Prostate gland (tissue), 2 donors: ENCODE measurements around the gene TRAPPC6A. TPM values are rescaled to one million over a fixed set of nuclear protein-coding genes. Genes with fewer than 3 reads are reported as not detected.

Experiments used
- DNase-seq: peaks from one replicate; pipeline ENCODE4 v3.0.0-alpha.2; 2019; ENCODE audit warnings: low spot score
- H3K27ac ChIP-seq, 2 donors: fragments of 200-600 bp; sonication (generic); 2 replicates each; pipeline ENCODE4 v1.5.1; 2017 to 2019
- H3K27me3 ChIP-seq: fragments of 200-600 bp; sonication (generic); replicated peaks from 2 replicates; pipeline ENCODE4 v1.5.1; 2019; ENCODE audit not compliant: insufficient read depth
- H3K36me3 ChIP-seq, 2 donors: fragments of 200-600 bp; sonication (generic); 1 replicate in 1 of 2; 2 replicates in 1 of 2; pipeline versions ENCODE4 v1.5.1 to v1.8.1; 2017 to 2019
- H3K4me1 ChIP-seq: fragments of 200-600 bp; sonication (generic); replicated peaks from 2 replicates; pipeline ENCODE4 v1.5.1; 2019
- H3K4me3 ChIP-seq, 2 donors: fragments of 200-600 bp; sonication (generic); 2 replicates each; pipeline ENCODE4 v1.5.1; 2017 to 2019
- H3K9me3 ChIP-seq: fragments of 200-600 bp; sonication (generic); 2 replicates; pipeline ENCODE4 v1.5.1; 2017
- CTCF ChIP-seq, 4 experiments: fragments of 200-600 bp in 2 of 4; fragments of 450-650 bp in 2 of 4; sonication (generic) in 2 of 4; IDR thresholded peaks; 1 replicate in 3 of 4; 2 replicates in 1 of 4; pipeline ENCODE4 v1.5.1; 2016 to 2019; ENCODE audit warnings: antibody characterized with exemption in 4 of 4, mild to moderate bottlenecking in 2 of 4, moderate library complexity in 2 of 4
- POLR2A ChIP-seq: fragments of 450-650 bp; IDR thresholded peaks from one replicate; pipeline ENCODE4 v1.6.1; 2016; ENCODE audit warnings: antibody characterized with exemption, mild to moderate bottlenecking
- POLR2AphosphoS5 ChIP-seq: sonication (generic); formaldehyde crosslinking; IDR thresholded peaks from one replicate; pipeline ENCODE4 v1.6.1; 2017; ENCODE audit warnings: antibody characterized with exemption
- WGBS: methylation state at CpG from one replicate; pipeline ENCODE4 v1.1.5; 2018; 5-methylcytosine and 5-hydroxymethylcytosine counted together
- intact Hi-C: fragments of 100-400 bp; cut with DNase I; formaldehyde crosslinking; loops from one replicate; pipeline ENCODE4 v1.14.2; 2022
- total RNA-seq, 2 donors: library from RNA; depleted of rRNA; stranded (reverse); fragments of >200 nt; gene quantifications; one replicate each; pipeline ENCODE4 v1.1.0, GENCODE V29; 2016

Gene TRAPPC6A
- total RNA-seq, 2 donors from 2014 or later = 57.0 to 80.4 TPM

- DNase-seq = no peak
- Histone ChIP-seq H3K27ac (no peak overlapping the region), H3K36me3 (no peaks in the 10 kb centered on the region), H3K4me1 (no peaks in the 10 kb centered on the region), H3K4me3 (no peak overlapping the region), H3K27me3 (no peaks in the 10 kb centered on the region), H3K9me3 (no peaks in the 10 kb centered on the region)
- intact Hi-C loops = no loop called here
- TF ChIP-seq POLR2AphosphoS5 (no peak), CTCF (IDR thresholded peaks at IDR 0.05) (no peak), POLR2A (no peak)
- WGBS = 96% methylated on average over 8 of the region's 8 CpGs
Measured at GRCh38 chr19:45133661-45134060, 44.4 kb downstream of the TRAPPC6A start.

- peak; percentile 21 for DNase-seq
- H3K4me1 ChIP-seq = no peaks in the 10 kb centered on the region
- TF ChIP-seq CTCF (IDR thresholded peaks at IDR 0.05) (peak in 3 of 4 experiments; percentile 8 to 54 (median 31)), POLR2A (no peak)
- H3K27me3 ChIP-seq = no peaks in the 10 kb centered on the region
- H3K36me3 ChIP-seq = no peaks in the 10 kb centered on the region
- intact Hi-C loops = no loop called here
- WGBS = 45% methylated on average over 13 of the region's 13 CpGs
- no peak overlapping the region for H3K4me3 ChIP-seq
- no peaks in the 10 kb centered on the region for H3K9me3 ChIP-seq
- no peak overlapping the region for H3K27ac ChIP-seq
Measured at GRCh38 chr19:45130888-45131615, 47.0 kb downstream of the TRAPPC6A start.

GRCh38 chr19:45130236-45130635 is 47.8 kb downstream of the TRAPPC6A start:
- Histone ChIP-seq H3K4me3 (no peak overlapping the region), H3K27me3 (no peaks in the 10 kb centered on the region), H3K9me3 (no peaks in the 10 kb centered on the region), H3K36me3 (no peaks in the 10 kb centered on the region), H3K27ac (no peak overlapping the region), H3K4me1 (no peaks in the 10 kb centered on the region)
- intact Hi-C loops = no loop called here
- DNase-seq = no peak
- WGBS = 86% methylated on average over 13 of the region's 13 CpGs
- TF ChIP-seq POLR2AphosphoS5 (no peak), CTCF (IDR thresholded peaks at IDR 0.05) (no peak), POLR2A (no peak)

- H3K4me3 ChIP-seq = no peak overlapping the region
- H3K27me3 ChIP-seq = no peaks in the 10 kb centered on the region
- no peak overlapping the region for H3K27ac ChIP-seq
- DNase-seq = no peak
- TF ChIP-seq POLR2A (no peak), CTCF (IDR thresholded peaks at IDR 0.05) (no peak), POLR2AphosphoS5 (no peak)
- no peaks in the 10 kb centered on the region for H3K4me1 ChIP-seq
- intact Hi-C loops = no loop called here
- no peaks in the 10 kb centered on the region for H3K9me3 ChIP-seq
- no peaks in the 10 kb centered on the region for H3K36me3 ChIP-seq
- WGBS = 89% methylated on average over 5 of the region's 5 CpGs
Measured at GRCh38 chr19:45128806-45129205, 49.2 kb downstream of the TRAPPC6A start.

GRCh38 chr19:45128146-45128545 is 49.9 kb downstream of the TRAPPC6A start:
- Histone ChIP-seq H3K9me3 (no peaks in the 10 kb centered on the region), H3K4me1 (peaks cover 6% of the 10 kb centered on the region), H3K4me3 (no peak overlapping the region), H3K36me3 (no peaks in the 10 kb centered on the region), H3K27me3 (no peaks in the 10 kb centered on the region), H3K27ac (no peak overlapping the region)
- no peak for DNase-seq
- no peak for TF ChIP-seq CTCF (IDR thresholded peaks at IDR 0.05)
- TF ChIP-seq POLR2A = no peak
- TF ChIP-seq POLR2AphosphoS5 = no peak
- intact Hi-C loops = no loop called here
- 86% methylated on average over 5 of the region's 5 CpGs for WGBS
